HG03280 (cell line): ENCODE measurements around the gene ABL2.
"Not testable (repeated sequence)": the region's sequence is repeated elsewhere in the genome, so short reads cannot be mapped to it uniquely, and the experiment has no call there.

Experiments used
- ATAC-seq: cut with Tn5 transposase; IDR thresholded peaks from one replicate; pipeline ENCODE4 v1.9.1; 2021; ENCODE audit warnings: mild to moderate bottlenecking, moderate library complexity; ENCODE audit not compliant: unreplicated experiment

ABL2 gene

GRCh38 chr1:179229214-179230140 lies at the start of gene ABL2:
Gene ABL2 (minus strand): TSS chr1:179229677. CDS start chr1:179229397, 280 bp downstream.
- ATAC-seq = peak; percentile 61

- ATAC-seq = no peak
Measured at GRCh38 chr1:179278920-179279319, 49.4 kb upstream of the ABL2 start.

- ATAC-seq = not testable (repeated sequence)
Measured at GRCh38 chr1:179274424-179274823, 44.9 kb upstream of the ABL2 start.

- no peak for ATAC-seq
Measured at GRCh38 chr1:179269071-179269470, 39.6 kb upstream of the ABL2 start.

- ATAC-seq = no peak
Measured at GRCh38 chr1:179264507-179264906, 35.0 kb upstream of the ABL2 start.

GRCh38 chr1:179263121-179263520 lies 33.6 kb upstream of the ABL2 start:
- ATAC-seq = no peak

GRCh38 chr1:179262183-179262582 lies 32.7 kb upstream of the ABL2 start:
- ATAC-seq = no peak

- no peak for ATAC-seq
Measured at GRCh38 chr1:179253286-179253972, 24.0 kb upstream of the ABL2 start.

- no peak for ATAC-seq
Measured at GRCh38 chr1:179252606-179253005, 23.1 kb upstream of the ABL2 start.

GRCh38 chr1:179251675-179252074 lies 22.2 kb upstream of the ABL2 start:
- ATAC-seq = no peak

- ATAC-seq = no peak
Measured at GRCh38 chr1:179247923-179248322, 18.4 kb upstream of the ABL2 start.

GRCh38 chr1:179245426-179245825 lies 15.9 kb upstream of the ABL2 start:
- ATAC-seq = not testable (repeated sequence)

- no peak for ATAC-seq
Measured at GRCh38 chr1:179241530-179242097, 12.1 kb upstream of the ABL2 start.

- no peak for ATAC-seq
Measured at GRCh38 chr1:179237222-179237621, 7.7 kb upstream of the ABL2 start.

GRCh38 chr1:179234863-179235262 lies 5.4 kb upstream of the ABL2 start:
- ATAC-seq = no peak

- ATAC-seq = no peak
Measured at GRCh38 chr1:179231923-179232322, 2.4 kb upstream of the ABL2 start.

- no peak for ATAC-seq
Measured at GRCh38 chr1:179230721-179231120, 1.2 kb upstream of the ABL2 start.

GRCh38 chr1:179230251-179230650 lies 774 bp upstream of the ABL2 start:
- no peak for ATAC-seq

- peak; percentile 21 for ATAC-seq
Measured at GRCh38 chr1:179228783-179229213, 679 bp downstream of the ABL2 start.

GRCh38 chr1:179226738-179227137 lies 2.7 kb downstream of the ABL2 start:
- ATAC-seq = no peak

- ATAC-seq = not testable (repeated sequence)
Measured at GRCh38 chr1:179224466-179224865, 5.0 kb downstream of the ABL2 start.

GRCh38 chr1:179221121-179221520 lies 8.4 kb downstream of the ABL2 start:
- not testable (repeated sequence) for ATAC-seq
